MM.1S (cell line): ENCODE data around the gene EMCN.

Source experiments
- CTCF ChIP-seq: fragments of 300-600 bp; sonication (generic); IDR thresholded peaks from 2 replicates; pipeline ENCODE4 v1.5.1; 2016; ENCODE audit warnings: antibody characterized with exemption, low read length, mixed read lengths
- EZH2 ChIP-seq: fragments of 300-600 bp; sonication (generic); optimal IDR thresholded peaks from 2 replicates; pipeline ENCODE3; 2017; ENCODE audit warnings: low read depth, mild to moderate bottlenecking, antibody characterized with exemption, low read length, mixed read lengths

GRCh38 chr4:100348473-100348872, 169.3 kb downstream of the EMCN start:
- TF ChIP-seq CTCF (no peak), EZH2 (no peak)
